GM18907 (cell line): ENCODE results near the gene EPHA1.
A peak's percentile ranks its signal among the peaks of the same experiment; 100 is the strongest.

Experiments used
- ATAC-seq: cut with Tn5 transposase; IDR thresholded peaks from one replicate; pipeline ENCODE4 v1.9.1; 2021; ENCODE audit warnings: mild to moderate bottlenecking, moderate library complexity; ENCODE audit not compliant: unreplicated experiment

EPHA1 gene

DNA sequence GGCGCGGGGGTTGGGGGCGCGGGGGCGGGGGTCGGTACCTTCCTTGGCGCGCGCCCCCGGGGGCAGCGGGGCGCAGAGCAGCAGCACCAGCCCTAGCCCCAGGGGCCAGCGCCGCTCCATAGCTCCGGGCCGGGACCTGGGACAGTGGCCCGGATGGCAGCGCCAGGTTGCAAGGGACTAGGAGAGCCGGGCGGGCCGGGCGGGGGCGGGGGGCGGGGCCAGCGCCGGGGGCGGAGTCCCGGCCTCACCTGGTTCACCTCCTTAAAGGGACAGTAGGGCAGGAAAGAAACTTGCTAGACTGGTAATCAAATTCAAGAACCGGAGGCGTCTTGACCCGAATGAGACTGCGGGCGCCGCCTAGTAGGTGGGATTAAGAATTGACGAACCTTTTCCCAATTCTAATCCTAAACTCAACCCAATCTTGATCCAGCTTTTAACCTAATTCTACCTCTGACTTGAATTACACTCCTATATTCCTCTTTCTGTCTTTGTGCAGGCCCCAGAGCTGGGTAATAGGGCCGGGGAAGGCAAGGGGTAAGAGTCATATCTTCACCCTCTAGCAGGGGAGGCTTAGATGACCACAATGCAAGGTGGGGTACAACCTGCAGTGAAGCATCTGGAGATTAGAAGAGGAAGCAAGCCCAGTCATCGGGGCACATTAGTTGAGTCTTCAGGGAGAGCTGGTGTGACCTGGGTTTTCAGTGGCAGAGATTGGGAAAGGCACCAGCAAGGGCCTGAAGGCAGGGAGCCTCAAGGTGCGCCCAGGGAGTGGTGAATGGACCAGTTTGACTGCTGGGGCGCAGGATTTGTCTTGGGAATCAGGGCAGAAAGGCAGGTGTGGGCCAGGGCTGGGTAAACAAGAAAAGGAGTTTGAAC is at the start of gene EPHA1:
Gene EPHA1, minus strand, starts transcription at position 171 of the 876 bp plus-strand sequence. Its CDS starts 51 bp downstream, at position 120.
- no peak for ATAC-seq

DNA sequence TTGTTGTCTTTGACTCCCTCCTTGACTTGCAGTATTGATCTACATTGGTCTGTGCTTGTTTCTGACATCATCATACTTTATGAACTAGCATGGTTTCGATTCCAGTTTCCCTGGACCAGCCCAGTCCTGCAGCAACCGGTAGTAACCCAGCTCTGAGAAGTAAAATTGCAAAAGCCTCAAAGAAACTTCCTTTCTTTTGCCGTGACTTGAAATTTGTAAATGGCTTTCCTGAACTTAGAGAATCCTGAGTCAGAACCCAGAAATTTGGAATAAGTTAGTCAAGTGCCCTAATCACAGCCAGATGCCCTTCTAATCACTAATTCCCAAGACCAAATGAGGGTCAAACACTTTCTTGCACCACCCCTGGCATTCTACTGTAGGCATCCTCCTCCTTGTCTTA is 49.6 kb upstream of the EPHA1 start:
- ATAC-seq: peak; percentile 50

DNA sequence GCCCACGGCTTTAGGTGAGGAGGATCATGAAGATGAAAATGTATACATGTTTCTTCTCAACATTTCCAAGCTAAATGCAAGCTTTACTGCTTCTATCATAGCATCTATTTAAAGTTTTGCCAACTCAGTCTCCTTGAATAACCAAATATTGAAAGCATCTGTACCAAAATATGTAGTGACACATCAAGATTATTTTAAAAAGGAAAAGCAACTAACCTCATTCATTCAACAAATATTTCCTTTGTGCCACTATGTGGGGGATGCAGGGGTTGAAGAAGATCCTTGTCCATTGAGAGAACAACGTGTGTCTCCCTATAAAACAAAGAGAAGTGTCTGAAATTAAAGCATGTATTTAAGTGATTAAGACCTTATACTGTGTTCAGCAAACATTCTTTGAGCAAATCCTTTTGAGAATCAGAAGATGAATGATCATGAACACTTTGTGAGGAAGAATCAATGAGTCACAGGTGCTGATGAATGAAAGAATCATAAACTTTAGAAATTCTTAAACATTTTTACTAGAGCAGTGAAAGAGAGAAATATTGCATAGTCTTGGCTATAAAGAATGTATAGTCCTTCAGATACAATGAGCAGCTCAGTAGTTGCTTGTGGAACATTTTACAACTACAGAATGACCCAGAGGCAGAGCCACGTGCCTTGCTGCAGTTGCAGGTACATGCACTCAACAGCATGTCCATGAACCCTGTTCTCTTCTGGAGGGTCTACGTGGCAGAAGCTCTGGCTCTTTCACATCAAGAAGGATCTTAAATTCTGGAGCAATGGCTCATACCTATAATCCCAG is 48.5 kb upstream of the EPHA1 start:
- ATAC-seq: no peak

DNA sequence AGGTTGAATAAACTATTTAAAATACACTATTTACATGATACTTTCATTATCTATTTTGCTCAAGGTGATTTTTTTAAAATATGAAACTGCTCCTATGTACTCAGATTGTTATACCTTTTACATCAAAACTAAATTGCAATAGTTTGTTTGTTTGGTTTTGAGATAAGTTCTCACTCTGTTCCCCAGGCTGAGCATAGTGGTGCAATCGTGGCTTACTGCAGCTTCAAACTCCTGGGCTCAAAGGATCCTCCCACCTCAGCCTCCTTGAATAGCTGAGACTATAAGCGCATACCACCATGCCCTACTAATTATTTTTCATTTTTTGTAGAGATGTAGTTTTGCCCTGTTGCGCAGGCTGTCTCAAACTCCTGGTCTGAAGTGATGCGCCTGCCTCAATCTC is 47.3 kb upstream of the EPHA1 start:
- ATAC-seq: no peak

DNA sequence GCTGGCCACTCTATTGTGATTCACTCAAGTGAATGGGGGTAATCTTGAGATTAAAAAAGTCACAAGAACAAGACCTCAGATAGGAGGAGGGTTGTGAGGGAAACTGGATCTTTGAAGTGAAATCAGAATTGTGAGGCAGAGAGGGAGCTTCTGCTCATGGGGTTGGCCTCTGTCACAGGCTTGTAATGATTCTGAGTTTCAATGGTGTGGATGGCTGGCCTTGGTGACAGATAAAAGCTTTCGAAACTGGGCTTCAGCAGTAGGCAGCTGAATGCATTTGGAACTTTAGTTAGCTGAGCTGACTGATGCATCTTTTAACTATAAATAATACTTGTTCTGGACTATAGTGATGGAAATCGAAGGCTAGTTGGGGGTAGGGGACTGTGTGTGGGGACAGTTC is 46.8 kb upstream of the EPHA1 start:
- ATAC-seq: no peak

DNA sequence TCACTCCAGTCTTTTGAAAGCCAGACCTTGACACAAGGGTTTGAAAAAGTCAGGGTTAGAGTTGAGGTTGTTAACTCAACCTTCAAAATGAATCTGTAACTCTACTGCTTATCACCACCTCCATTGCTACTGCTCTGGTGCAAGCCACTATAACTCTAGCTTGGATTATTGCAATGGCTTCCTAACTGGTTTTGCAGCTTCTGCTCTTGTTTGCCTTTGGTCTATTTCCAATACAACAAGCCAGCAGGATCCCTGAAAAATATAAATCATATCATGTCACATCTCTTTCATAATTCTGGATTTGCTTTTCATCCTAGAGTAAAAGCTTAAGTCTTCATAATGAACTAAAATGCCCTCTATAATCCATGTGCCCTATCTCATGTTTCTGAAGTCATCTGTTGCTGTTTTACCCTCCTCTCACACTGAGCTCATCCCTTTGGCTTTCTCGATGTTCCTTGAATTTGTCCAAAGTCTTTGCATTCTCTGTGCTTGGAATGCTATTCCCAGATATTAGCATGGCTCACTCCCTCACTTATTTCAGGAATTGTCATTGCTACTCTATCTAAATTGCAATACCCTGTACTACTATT is 45.5 kb upstream of the EPHA1 start:
- ATAC-seq: no peak

DNA sequence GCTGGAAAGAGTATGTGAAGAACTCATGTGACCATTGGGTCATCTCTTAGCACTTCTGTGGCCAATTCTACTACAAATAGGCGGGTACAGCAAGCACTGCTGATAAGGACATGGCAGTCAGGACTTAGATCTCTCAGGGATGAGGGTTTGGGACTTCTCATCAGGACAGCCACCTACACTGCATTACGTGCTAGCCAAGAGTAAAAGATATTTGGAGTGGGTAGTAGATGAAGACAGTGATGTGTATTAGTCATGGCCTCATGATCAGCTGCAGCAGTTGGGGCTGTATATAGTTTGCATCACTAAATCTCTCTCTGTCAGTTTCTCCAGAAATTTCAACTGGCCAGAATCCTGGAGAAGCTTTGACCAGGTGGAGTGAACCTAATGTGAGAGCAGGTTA is 43.8 kb upstream of the EPHA1 start:
- ATAC-seq: no peak

DNA sequence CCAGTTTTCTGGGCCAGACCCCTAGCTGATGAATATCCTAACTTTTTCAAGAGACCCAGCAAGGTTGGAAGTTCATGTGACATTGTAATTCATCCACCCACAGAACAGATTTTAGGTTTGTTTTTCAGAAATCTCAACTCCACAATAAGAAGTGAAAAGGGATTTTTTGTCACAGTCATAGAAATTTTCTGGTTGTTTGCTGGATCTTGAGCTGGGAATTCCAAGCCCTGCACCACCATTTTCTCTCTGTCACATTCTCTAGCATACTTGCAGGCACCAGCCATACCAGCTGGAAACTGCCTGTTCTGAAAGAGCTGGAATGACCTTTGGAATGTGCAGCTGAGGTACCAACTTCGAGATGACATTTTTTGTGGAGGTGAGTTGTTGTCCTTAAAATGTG is 43.1 kb upstream of the EPHA1 start:
- ATAC-seq: no peak

DNA sequence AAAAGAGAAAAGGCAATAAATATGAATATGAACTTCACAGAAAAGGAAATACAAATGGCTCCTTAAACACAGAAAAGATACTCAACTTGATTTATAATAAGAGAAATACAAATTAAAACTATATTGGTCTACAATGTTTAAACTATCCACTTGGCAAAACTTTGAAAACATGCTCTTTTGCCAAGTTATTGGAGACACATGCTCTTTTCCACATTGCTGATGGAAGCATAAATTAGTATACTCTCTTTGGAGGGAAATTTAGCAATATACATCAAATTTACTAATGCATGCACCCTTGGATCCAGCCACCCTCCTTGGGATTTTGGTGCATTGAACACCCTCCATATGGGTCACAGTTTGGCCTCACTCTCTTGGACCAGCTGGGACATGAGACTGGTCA is 42.5 kb upstream of the EPHA1 start:
- no peak for ATAC-seq

DNA sequence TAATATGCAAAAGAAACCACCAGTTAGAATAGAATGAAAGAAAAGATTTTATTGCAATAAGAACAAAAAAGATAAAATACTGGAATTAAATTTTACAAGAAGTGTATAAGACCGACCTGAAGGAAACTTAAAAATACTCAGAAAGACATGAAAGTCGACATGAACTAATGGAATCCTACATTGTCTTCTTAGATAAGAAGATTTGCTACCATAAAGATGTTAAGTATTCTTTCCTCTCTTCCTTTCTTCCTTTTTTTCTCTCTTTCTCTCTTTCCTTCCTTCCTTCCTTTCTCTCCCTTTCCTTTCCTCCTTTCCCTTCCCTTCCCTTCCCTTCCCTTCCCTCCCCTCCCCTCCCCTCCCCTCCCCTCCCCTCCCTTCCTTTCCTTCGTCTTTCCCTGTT is 41.1 kb upstream of the EPHA1 start:
- ATAC-seq: no peak

DNA sequence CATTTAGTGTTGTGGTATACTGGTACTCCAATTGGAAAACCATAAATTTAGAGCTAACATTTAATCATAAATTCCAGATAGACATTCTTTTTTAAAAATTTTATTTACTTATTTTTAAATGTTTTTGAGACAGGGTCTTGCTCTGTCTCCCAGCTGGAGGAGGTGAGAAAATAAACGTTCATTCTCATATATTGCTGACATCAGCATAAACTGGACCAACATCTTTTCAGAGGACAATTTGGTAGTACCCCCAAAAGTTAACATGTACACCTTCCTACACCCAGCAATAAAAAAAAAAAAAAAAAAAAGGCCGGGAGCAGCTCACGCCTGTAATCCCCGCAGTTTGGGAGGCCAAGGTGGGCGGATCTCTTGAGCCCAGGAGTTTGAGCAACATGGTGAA is 39.8 kb upstream of the EPHA1 start:
- no peak for ATAC-seq

DNA sequence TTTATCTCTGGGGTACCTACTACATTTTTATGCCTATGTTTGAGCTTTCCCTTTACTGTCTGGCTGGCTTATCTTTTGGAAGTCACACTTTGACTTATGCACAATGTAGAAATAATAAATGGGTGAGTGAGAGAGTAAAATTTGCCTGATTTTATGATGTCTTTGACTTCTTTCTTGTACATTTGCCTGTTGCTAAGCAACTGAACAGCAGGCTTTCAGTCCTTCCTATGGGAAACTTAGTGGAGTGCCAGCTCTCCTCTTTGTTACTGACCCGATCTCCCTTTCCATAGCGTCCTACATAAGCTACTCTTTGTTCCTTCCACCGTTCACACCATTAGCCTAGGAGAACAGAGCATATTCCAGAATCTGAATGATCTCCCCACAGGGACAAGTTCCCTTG is 38.8 kb upstream of the EPHA1 start:
- no peak for ATAC-seq

DNA sequence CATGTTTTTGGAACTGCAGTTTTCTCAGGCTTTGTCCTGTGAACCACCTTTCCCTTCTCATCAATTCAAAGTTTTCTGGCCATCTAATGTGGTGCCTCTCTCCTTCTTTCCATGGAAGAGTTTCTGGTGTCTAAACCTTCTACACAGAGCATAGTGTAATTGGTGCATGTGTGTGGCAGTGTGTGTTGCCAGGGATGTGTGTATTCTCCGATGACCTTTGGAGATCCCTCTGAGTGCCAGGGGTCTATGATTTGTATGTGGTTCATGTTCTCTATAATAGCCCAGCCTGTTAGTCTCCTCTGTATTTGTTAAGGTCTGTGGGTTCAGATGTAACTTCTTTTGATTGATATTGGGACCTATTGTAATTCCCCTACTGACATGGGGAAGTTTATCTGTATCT is 36.1 kb upstream of the EPHA1 start:
- ATAC-seq: no peak

DNA sequence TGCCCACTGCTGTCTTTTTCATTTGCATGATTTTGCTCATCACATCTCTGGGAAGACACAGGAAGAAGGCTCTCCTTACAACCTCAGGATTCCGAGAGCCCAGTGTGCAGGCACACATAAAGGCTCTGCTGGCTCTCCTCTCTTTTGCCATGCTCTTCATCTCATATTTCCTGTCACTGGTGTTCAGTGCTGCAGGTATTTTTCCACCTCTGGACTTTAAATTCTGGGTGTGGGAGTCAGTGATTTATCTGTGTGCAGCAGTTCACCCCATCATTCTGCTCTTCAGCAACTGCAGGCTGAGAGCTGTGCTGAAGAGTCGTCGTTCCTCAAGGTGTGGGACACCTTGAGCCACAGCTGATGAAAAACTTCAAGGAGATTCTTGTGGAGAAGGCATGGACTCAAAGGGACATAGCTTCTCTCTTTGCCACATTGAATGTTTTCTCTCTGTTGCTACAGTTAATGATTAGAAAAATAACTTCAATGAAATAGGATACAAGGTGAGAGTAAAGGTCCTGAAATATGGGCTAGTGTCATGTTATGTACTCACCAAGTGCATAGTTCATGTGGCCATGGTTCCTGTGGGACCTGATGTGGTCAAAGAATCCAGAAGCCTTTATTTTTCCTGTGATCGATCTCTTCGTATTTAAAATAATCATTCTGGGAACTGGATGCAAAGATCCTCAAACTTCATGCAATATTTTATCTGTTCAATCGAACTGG is 35.6 kb upstream of the EPHA1 start:
- no peak for ATAC-seq

DNA sequence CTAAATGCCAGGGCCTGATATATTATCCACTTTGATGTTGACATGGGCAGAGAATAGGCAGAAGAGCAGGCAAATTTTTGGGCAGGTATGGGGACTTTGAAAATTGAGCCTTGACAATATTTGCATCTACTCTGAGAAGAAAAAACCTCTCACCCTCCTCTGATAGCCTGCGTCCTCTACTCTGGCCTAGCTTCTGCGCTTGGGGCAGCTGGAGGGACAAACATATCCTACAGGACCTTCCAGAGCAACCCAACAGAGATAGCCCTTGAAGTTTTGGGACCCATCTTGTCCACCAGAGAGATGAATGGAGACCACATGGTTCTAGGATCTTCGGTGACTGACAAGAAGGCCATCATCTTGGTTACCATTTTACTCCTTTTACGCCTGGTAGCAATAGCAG is 34.5 kb upstream of the EPHA1 start, which contains the start of gene TAS2R60:
Gene TAS2R60, plus strand, starts transcription at position 301 of the 400 bp plus-strand sequence. Its CDS starts 0 bp downstream, at position 301.
- ATAC-seq: no peak

DNA sequence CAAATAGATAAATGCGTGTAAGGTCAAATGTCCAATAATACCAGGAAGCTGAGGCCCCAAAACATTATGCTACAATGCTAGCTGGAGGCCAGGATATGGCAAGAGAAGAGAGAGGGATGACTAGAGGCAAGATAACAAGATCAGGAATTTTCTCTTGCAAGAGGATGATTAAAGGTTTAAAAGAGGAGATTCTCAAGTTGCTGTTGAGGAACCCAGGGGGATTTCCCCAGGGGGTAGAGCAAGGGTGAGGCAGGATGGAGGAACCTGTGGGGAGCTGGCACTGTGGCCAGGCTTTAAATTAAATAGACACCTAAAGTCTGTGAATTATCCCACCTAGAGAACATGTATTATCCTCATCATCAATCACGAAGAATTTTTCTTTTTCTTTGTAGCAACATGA is 31.2 kb upstream of the EPHA1 start:
- ATAC-seq: no peak

DNA sequence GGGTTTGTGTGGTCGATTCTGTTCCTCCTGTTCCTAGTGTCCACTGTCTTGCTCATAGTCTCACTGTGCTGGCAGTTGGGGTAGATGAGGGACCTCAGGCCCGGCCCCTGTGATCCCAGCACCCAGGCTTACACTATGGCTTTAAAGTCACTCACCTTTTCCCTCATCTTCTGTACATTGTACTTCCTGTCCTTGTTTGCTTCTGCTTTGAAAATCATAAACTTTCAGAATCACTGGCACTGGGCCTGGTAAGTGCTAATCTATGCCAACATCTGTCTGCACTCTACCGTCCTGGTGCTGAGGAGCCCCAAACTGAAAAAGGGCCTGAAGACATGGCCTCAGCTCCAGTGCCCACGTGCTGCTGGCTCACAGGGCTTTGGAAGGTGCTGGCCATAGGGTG is 28.9 kb upstream of the EPHA1 start:
- ATAC-seq: peak; percentile 62

DNA sequence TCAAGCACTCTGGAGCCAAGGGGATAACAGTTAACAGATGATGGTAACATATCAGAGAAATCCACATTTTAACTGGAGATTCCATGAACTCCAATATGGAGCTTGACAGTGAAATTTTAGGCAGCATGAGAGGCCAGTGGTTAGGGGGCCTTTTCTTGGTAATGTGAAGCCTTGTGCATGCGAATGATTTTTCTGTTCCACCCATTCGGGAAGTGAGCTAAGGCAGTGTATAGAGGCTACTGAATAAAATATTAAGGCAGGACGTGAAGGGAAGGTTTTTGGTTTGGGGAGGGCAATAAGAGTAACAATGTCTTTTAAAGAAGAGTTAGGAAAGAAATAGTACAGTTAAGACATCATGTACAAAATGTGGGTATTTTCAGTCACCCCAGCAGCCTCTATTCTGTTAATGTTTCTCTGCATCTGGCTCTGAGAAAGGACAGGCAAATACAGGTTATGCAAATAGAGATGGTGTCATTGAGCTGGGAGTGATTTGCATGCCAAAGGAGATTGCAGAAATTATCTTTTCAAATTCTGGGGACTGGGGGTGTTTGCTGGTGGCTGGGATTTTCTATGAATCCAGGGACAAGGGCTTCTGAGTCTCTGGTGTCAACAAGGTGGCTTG is 27.8 kb upstream of the EPHA1 start:
- peak; percentile 95 for ATAC-seq

DNA sequence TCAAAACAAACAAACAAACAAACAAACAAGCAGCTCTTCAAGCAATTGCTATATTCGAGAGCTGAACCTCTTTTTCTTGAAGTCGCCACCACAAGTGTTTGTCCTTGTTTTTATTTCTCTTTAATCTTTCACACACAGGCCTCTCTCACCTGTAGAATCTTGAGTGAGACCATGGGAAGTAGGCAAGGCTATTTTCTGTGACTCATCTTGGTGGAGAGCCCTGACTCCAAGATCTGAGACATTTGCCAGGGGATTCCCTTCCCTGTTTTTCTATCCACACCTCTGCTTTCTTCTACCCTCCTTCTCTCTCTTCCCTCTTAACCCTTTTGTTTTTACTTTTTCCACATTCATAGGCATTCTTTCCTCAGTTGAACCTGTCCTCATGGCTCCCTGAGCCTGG is 26.6 kb upstream of the EPHA1 start:
- ATAC-seq: no peak

DNA sequence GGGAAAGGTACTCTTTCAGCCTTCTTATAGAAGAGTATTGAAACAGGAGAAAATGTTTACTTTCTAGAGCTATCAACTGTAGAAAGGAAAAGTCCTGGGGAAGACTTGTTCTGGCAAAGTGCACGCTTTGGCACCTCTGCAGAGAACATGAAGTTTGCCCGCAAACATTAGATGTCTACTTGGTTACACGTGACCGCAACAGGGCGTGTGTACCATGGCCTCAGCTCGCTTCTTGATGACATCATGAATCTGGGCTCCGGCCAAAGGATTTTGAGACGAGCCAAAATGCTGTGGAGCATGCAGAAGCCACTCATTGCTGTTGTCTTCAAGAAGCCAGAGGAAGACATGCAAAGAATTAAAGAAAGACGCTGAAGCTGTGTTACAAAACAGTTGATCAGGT is 26.0 kb upstream of the EPHA1 start:
- ATAC-seq: no peak

DNA sequence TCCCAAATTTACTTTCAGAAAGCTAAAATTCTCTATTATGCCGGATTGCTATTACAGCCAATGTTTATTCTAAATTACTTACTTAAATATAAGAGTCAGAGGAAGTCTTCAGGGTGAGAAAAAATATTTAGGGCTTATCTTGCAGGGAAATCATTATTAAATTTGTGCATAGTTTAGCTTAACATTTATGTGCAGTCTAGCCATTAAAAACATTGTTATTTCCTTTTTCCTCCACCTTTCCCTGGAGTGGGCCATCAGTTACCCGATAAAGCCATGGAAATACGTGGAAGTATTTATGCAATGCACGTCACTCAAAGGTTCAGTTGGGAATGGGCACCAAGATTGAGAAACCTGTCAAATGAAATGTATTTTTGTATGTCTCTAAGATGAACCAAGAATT is 25.1 kb upstream of the EPHA1 start:
- no peak for ATAC-seq
